OCI-LY7 (cell line): ENCODE results near the gene ZNF620. TPM values are rescaled to one million over a fixed set of nuclear protein-coding genes. Genes with fewer than 3 reads are reported as not detected.

Experiments
- BruUV-seq: library from RNA; stranded (reverse); fragments of 400-500 nt; replicated peaks from 2 replicates; lab custom pipeline; 2021; lab: Mats Ljungman, UMichigan
- CTCF ChIA-PET: fragments of 300-600 bp; sonication (Branson Sonifier 250); formaldehyde crosslinking; loops from one replicate; lab custom pipeline; 2022; ENCODE audit warnings: antibody characterized with exemption; ENCODE audit not compliant: unreplicated experiment; lab: Charles Lee
- POLR2A ChIA-PET: fragments of 300-600 bp; sonication (Branson Sonifier 250); formaldehyde crosslinking; loops from one replicate; lab custom pipeline; 2022; ENCODE audit warnings: antibody characterized with exemption; lab: Charles Lee
- DNase-seq: peaks from one replicate; pipeline ENCODE4 v3.0.0-alpha.2; 2015; ENCODE audit warnings: low spot score
- H2AFZ ChIP-seq: fragments of 200-600 bp; sonication (generic), shearing (Covaris generic); 2 replicates; pipeline ENCODE4 v1.6.1; 2014; ENCODE audit warnings: mild to moderate bottlenecking, antibody characterized with exemption, low read length, moderate library complexity
- H3K27ac ChIP-seq: fragments of 200-600 bp; sonication (generic); 2 replicates; pipeline ENCODE4 v1.5.1; 2014; ENCODE audit warnings: mixed run types, low read depth, mild to moderate bottlenecking, moderate library complexity, low read length, inconsistent platforms; ENCODE audit not compliant: poor library complexity, severe bottlenecking
- H3K36me3 ChIP-seq: fragments of 200-600 bp; sonication (generic); 2 replicates; pipeline ENCODE4 v1.6.1; 2014; ENCODE audit warnings: mild to moderate bottlenecking, antibody characterized with exemption, low read length, moderate library complexity, mixed read lengths; ENCODE audit not compliant: insufficient read depth
- H3K4me1 ChIP-seq: fragments of 200-600 bp; sonication (generic); 2 replicates; pipeline ENCODE4 v1.5.1; 2014; ENCODE audit warnings: mild to moderate bottlenecking, low read length; ENCODE audit not compliant: insufficient read depth, poor library complexity, severe bottlenecking
- H3K4me2 ChIP-seq: fragments of 200-600 bp; sonication (generic); 2 replicates; pipeline ENCODE4 v1.6.1; 2014; ENCODE audit warnings: mild to moderate bottlenecking, low read length
- H3K4me3 ChIP-seq: fragments of 200-600 bp; sonication (generic); 2 replicates; pipeline ENCODE4 v1.5.1; 2014; ENCODE audit warnings: mild to moderate bottlenecking, low read depth, low read length; ENCODE audit not compliant: poor library complexity, severe bottlenecking
- H3K79me2 ChIP-seq: fragments of 200-600 bp; sonication (generic); 2 replicates; pipeline ENCODE4 v1.6.1; 2016; ENCODE audit warnings: low read depth, mild to moderate bottlenecking, low read length, moderate library complexity, mixed read lengths; ENCODE audit not compliant: insufficient read depth
- H3K9me2 ChIP-seq: fragments of 200-600 bp; sonication (generic); 2 replicates; pipeline ENCODE4 v1.6.1; 2016; ENCODE audit warnings: mild to moderate bottlenecking, low read length, mixed read lengths; ENCODE audit not compliant: insufficient read depth
- H3K9me3 ChIP-seq: fragments of 200-600 bp; sonication (generic); 2 replicates; pipeline ENCODE4 v1.6.1; 2014; ENCODE audit warnings: mild to moderate bottlenecking, mixed run types, low read length, mixed read lengths
- H4K20me1 ChIP-seq: fragments of 200-600 bp; sonication (generic); 2 replicates; pipeline ENCODE4 v1.6.1; 2014; ENCODE audit warnings: mild to moderate bottlenecking, antibody characterized with exemption, low read length, moderate library complexity, mixed read lengths; ENCODE audit not compliant: insufficient read depth
- EZH2phosphoT487 ChIP-seq: fragments of 200-600 bp; sonication (generic); IDR thresholded peaks from 2 replicates; pipeline ENCODE4 v1.6.1; 2018; ENCODE audit warnings: low read depth, borderline replicate concordance, mild to moderate bottlenecking, mixed run types, antibody characterized with exemption, low read length, moderate library complexity, mixed read lengths
- intact Hi-C: fragments of 100-400 bp; cut with micrococcal nuclease; formaldehyde crosslinking; loops from one replicate; pipeline ENCODE4 v1.10.0; 2022; ENCODE audit not compliant: unreplicated experiment
- total RNA-seq, 2 experiments: library from RNA; depleted of rRNA in 1 of 2; stranded (reverse); fragments of >200 nt in 1 of 2; shearing (Covaris generic) in 1 of 2; gene quantifications; 2 replicates each; pipeline ENCODE4 v1.2.3, GENCODE V29; 2014 to 2022
- TF ChIP-seq, protein P1 (sequence below): fragments of 200-600 bp; sonication (generic); conservative IDR thresholded peaks from 2 replicates; pipeline ENCODE4 v1.5.1; 2014; ENCODE audit warnings: mild to moderate bottlenecking, antibody characterized with exemption, low read length, moderate library complexity, mixed read lengths

ZNF620 gene
- total RNA-seq, 2 experiments from 2014 or later, result 0.27 TPM; not detected in 1

DNA sequence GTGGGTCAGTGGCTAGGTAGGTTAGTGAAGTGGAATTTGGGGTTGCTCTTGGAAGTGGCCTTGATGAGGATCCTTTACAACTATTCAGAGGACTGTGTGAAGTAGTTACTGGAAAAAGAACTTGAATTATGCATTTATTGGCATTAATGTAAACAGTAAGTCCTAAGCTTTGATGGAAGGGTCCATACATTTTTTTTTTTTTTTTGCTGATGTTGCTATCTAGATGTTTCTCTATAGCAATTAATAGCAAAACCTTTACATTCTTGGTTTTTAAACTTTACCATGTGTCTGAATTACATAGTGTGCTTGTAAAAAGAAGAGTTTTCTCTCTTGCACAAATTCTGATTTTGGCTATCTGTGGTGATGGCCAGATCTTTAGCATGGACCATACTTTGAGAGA lies 28.4 kb downstream of the ZNF620 start:
- no peak overlapping the region for H3K27ac ChIP-seq
- H3K4me2 ChIP-seq, result no peak overlapping the region
- TF ChIP-seq, protein P1, sequence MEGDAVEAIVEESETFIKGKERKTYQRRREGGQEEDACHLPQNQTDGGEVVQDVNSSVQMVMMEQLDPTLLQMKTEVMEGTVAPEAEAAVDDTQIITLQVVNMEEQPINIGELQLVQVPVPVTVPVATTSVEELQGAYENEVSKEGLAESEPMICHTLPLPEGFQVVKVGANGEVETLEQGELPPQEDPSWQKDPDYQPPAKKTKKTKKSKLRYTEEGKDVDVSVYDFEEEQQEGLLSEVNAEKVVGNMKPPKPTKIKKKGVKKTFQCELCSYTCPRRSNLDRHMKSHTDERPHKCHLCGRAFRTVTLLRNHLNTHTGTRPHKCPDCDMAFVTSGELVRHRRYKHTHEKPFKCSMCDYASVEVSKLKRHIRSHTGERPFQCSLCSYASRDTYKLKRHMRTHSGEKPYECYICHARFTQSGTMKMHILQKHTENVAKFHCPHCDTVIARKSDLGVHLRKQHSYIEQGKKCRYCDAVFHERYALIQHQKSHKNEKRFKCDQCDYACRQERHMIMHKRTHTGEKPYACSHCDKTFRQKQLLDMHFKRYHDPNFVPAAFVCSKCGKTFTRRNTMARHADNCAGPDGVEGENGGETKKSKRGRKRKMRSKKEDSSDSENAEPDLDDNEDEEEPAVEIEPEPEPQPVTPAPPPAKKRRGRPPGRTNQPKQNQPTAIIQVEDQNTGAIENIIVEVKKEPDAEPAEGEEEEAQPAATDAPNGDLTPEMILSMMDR, result no peak
- TF ChIP-seq EZH2phosphoT487, result no peak
- DNase-seq, result no peak
- H4K20me1 ChIP-seq, result no peaks in the 10 kb centered on the region
- POLR2A ChIA-PET, result interaction anchor here (0.7 kb wide), 1 partner anchor 966 kb away, joined by 3 read pairs; no protein-coding TSS in a partner anchor
- intact Hi-C loops, result no loop called here
- no peaks in the 10 kb centered on the region for H3K79me2 ChIP-seq
- H3K36me3 ChIP-seq, result peaks cover 22% of the 10 kb centered on the region; the same call in 1 of the 2 replicates
- CTCF ChIA-PET, result no interaction called here
- no peaks in the 10 kb centered on the region for H3K9me2 ChIP-seq
- no peaks in the 10 kb centered on the region for H3K4me1 ChIP-seq
- H3K4me3 ChIP-seq, result no peak overlapping the region
- no TSS peak for BruUV-seq
- no peaks in the 10 kb centered on the region for H3K9me3 ChIP-seq
- H2AFZ ChIP-seq, result no peak overlapping the region

DNA sequence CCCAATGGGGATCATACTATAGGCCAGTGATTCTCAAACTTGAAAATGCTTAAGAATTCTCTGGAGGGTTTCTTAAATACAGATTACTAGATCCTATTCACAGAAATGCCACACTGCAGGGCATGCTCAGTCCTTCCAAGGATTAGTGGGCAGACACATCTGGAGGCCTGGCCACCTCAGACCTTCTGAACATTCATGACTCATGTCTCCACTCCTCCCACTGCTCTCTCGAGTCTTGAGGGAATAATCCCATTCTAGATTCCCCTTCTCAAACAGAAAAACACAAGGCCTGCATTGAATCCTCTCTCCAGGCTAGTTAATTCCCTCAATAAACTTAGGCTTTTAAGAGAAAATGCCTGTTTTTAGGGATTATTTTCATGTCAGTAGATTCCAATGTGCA lies 41.0 kb downstream of the ZNF620 start:
- no peaks in the 10 kb centered on the region for H3K4me1 ChIP-seq
- intact Hi-C loops, result no loop called here
- no peak for TF ChIP-seq EZH2phosphoT487
- TF ChIP-seq, protein P1, result no peak
- CTCF ChIA-PET, result no interaction called here
- no peaks in the 10 kb centered on the region for H3K9me2 ChIP-seq
- H2AFZ ChIP-seq, result no peak overlapping the region
- H3K4me3 ChIP-seq, result no peak overlapping the region
- no peaks in the 10 kb centered on the region for H3K79me2 ChIP-seq
- no peak for DNase-seq
- H3K9me3 ChIP-seq, result no peaks in the 10 kb centered on the region
- POLR2A ChIA-PET, result interaction anchor here (0.7 kb wide), 1 partner anchor 20 kb away, joined by 3 read pairs; no protein-coding TSS in a partner anchor
- H3K36me3 ChIP-seq, result no peaks in the 10 kb centered on the region
- BruUV-seq, result no TSS peak
- H4K20me1 ChIP-seq, result no peaks in the 10 kb centered on the region
- H3K27ac ChIP-seq, result no peak overlapping the region
- H3K4me2 ChIP-seq, result no peak overlapping the region

- no peaks in the 10 kb centered on the region for H3K9me3 ChIP-seq
- H3K4me3 ChIP-seq, result no peak overlapping the region
- no peaks in the 10 kb centered on the region for H3K36me3 ChIP-seq
- no peaks in the 10 kb centered on the region for H4K20me1 ChIP-seq
- DNase-seq, result no peak
- intact Hi-C loops, result no loop called here
- ChIA-PET CTCF (no interaction called here), POLR2A (no interaction called here)
- no peaks in the 10 kb centered on the region for H3K79me2 ChIP-seq
- H2AFZ ChIP-seq, result no peak overlapping the region
- no TSS peak for BruUV-seq
- TF ChIP-seq EZH2phosphoT487, result no peak
- TF ChIP-seq, protein P1, result no peak
- no peak overlapping the region for H3K4me2 ChIP-seq
- H3K9me2 ChIP-seq, result no peaks in the 10 kb centered on the region
- H3K27ac ChIP-seq, result no peak overlapping the region
- no peaks in the 10 kb centered on the region for H3K4me1 ChIP-seq
Observed at GRCh38 chr3:40550167-40550566, 44.3 kb downstream of the ZNF620 start.
